Tibial nerve (tissue), 4 donors: ENCODE data around the gene CCDC85C.

ENCODE experiments used
- CTCF ChIP-seq, 5 experiments: fragments of 200-600 bp in 3 of 5; fragments of 450-650 bp in 2 of 5; sonication (generic) in 3 of 5; IDR thresholded peaks; one replicate each; pipeline ENCODE4 v1.5.1; 2016 to 2019; ENCODE audit warnings: antibody characterized with exemption in 5 of 5, mild to moderate bottlenecking in 3 of 5, moderate library complexity in 2 of 5
- EP300 ChIP-seq, 2 donors: sonication (generic); formaldehyde crosslinking; IDR thresholded peaks; one replicate each; pipeline ENCODE4 v1.6.1; 2017; ENCODE audit warnings: antibody characterized with exemption in 2 of 2, mild to moderate bottlenecking in 1 of 2

- no peak for TF ChIP-seq CTCF (IDR thresholded peaks at IDR 0.05)
- no peak for TF ChIP-seq EP300 (IDR thresholded peaks at IDR 0.05)
Measured at GRCh38 chr14:99649643-99650042, 45.6 kb upstream of the CCDC85C start.
